ENCODE results near the gene PACSIN1.
A peak's percentile ranks its signal among the peaks of the same experiment; 100 is the strongest.

Gene PACSIN1

GRCh38 chr6:34513646-34514045, 47.8 kb downstream of the PACSIN1 start:
- H3K23ac ChIP-seq (ENCODE audit: low read depth, low read length, poor library complexity), result no peak overlapping the region
- H3K79me1 ChIP-seq (ENCODE audit: low read depth, low read length), result no peaks in the 10 kb centered on the region
- H3K4me3 ChIP-seq (ENCODE audit: low read length in 2 of 2), result no peak overlapping the region
- H2AK5ac ChIP-seq (ENCODE audit: low read depth, low read length), result peak overlapping the region; percentile 56
- no peak overlapping the region for H3K27ac ChIP-seq (replicated peaks; ENCODE audit: low read length)
- H3K27me3 ChIP-seq (ENCODE audit: control insufficient read depth in 3 of 3, insufficient read depth in 3 of 3, low read depth in 1 of 3, low read length in 3 of 3), result peaks cover 0 to 50% (median 14%) of the 10 kb centered on the region in 3 experiments
- no peak overlapping the region for H4K91ac ChIP-seq (ENCODE audit: low read depth, low read length, poor library complexity)
- H3K36me3 ChIP-seq (replicated peaks in 1 of 2; ENCODE audit: control insufficient read depth in 2 of 2, insufficient read depth in 2 of 2, low read length in 2 of 2), result no peaks in the 10 kb centered on the region
- no peak overlapping the region for H2BK15ac ChIP-seq (ENCODE audit: low read length)
- no peaks in the 10 kb centered on the region for H3K9me3 ChIP-seq (replicated peaks in 1 of 2; ENCODE audit: control insufficient read depth in 2 of 2, insufficient read depth in 1 of 2, low read depth in 1 of 2, low read length in 2 of 2)
- no peak overlapping the region for H3K4me2 ChIP-seq (ENCODE audit: insufficient read depth, low read length, poor library complexity, severe bottlenecking)
- no CpG with 5 or more reads among the region's 4 CpGs for WGBS, 2 donors (ENCODE audit: extremely low coverage in 2 of 2, insufficient read length in 2 of 2, insufficient replicate concordance in 1 of 2)
- H2BK5ac ChIP-seq (ENCODE audit: low read length), result no peak overlapping the region
- no peak overlapping the region for H3K14ac ChIP-seq (ENCODE audit: low read length)
- H3K4me1 ChIP-seq (ENCODE audit: control insufficient read depth in 2 of 2, insufficient read depth in 1 of 2, low read depth in 1 of 2, low read length in 2 of 2), result peaks cover 8 to 24% of the 10 kb centered on the region in 2 donors
- DNase-seq (ENCODE audit: low spot score), result no peak
- no peak overlapping the region for H3K4ac ChIP-seq (ENCODE audit: low read length)
- no peak overlapping the region for H3K18ac ChIP-seq (ENCODE audit: low read length)
- no peak overlapping the region for H2BK12ac ChIP-seq (ENCODE audit: low read length)
- H4K8ac ChIP-seq (ENCODE audit: low read depth, low read length), result no peak overlapping the region
- H2BK120ac ChIP-seq (ENCODE audit: low read depth, low read length), result no peak overlapping the region
- no peak overlapping the region for H2AFZ ChIP-seq (ENCODE audit: low read length)
- H3K9ac ChIP-seq (ENCODE audit: low read depth, low read length, poor library complexity), result no peak overlapping the region

DNA sequence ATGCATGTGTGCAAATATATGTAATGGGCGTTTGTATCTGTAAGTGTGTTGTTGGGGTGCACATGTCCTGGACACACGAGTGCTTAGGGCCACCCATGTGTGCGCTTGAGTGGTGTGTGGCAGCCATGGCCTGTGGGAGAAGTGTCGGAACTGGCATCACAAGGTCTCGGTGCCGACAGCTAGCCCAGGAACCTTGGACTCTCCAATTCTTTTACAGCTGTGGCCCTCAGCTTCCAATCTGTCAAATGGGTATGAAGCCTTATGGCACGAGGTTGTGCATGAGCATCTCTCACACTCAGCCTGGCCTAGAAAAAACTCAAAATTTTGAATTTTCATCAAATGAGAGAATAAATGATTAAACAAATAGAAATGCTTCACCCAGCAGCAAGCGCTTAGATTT, 48.2 kb downstream of the PACSIN1 start:
- Histone ChIP-seq H2BK15ac (ENCODE audit: low read length) (no peak overlapping the region), H2BK5ac (ENCODE audit: low read length) (peak overlapping the region; percentile 40), H3K23ac (ENCODE audit: low read depth, low read length, poor library complexity) (no peak overlapping the region), H2AFZ (ENCODE audit: low read length) (no peak overlapping the region), H3K36me3 (replicated peaks in 1 of 2; ENCODE audit: control insufficient read depth in 2 of 2, insufficient read depth in 2 of 2, low read length in 2 of 2) (no peaks in the 10 kb centered on the region), H4K8ac (ENCODE audit: low read depth, low read length) (no peak overlapping the region), H2BK120ac (ENCODE audit: low read depth, low read length) (no peak overlapping the region), H2AK5ac (ENCODE audit: low read depth, low read length) (no peak overlapping the region), H3K14ac (ENCODE audit: low read length) (peak overlapping the region; percentile 41), H3K79me1 (ENCODE audit: low read depth, low read length) (no peaks in the 10 kb centered on the region), H3K4me2 (ENCODE audit: insufficient read depth, low read length, poor library complexity, severe bottlenecking) (peak overlapping the region; percentile 77), H3K27me3 (ENCODE audit: control insufficient read depth in 3 of 3, insufficient read depth in 3 of 3, low read depth in 1 of 3, low read length in 3 of 3) (peaks cover 0 to 50% (median 14%) of the 10 kb centered on the region in 3 experiments), H2BK12ac (ENCODE audit: low read length) (no peak overlapping the region), H3K4me1 (ENCODE audit: control insufficient read depth in 2 of 2, insufficient read depth in 1 of 2, low read depth in 1 of 2, low read length in 2 of 2) (peaks cover 8 to 24% of the 10 kb centered on the region in 2 donors), H3K4ac (ENCODE audit: low read length) (no peak overlapping the region), H4K91ac (ENCODE audit: low read depth, low read length, poor library complexity) (no peak overlapping the region), H3K9ac (ENCODE audit: low read depth, low read length, poor library complexity) (peak overlapping the region; percentile 7), H3K9me3 (replicated peaks in 1 of 2; ENCODE audit: control insufficient read depth in 2 of 2, insufficient read depth in 1 of 2, low read depth in 1 of 2, low read length in 2 of 2) (no peaks in the 10 kb centered on the region), H3K27ac (replicated peaks; ENCODE audit: low read length) (no peak overlapping the region), H3K18ac (ENCODE audit: low read length) (peak overlapping the region; percentile 77), H3K4me3 (ENCODE audit: low read length in 2 of 2) (no peak overlapping the region)
- no CpG with 5 or more reads among the region's 8 CpGs for WGBS, 2 donors (ENCODE audit: extremely low coverage in 2 of 2, insufficient read length in 2 of 2, insufficient replicate concordance in 1 of 2)
- no peak for DNase-seq (ENCODE audit: low spot score)

- Histone ChIP-seq H2BK12ac (ENCODE audit: low read length) (peak overlapping the region; percentile 77), H2BK15ac (ENCODE audit: low read length) (peak overlapping the region; percentile 83), H3K4me1 (ENCODE audit: control insufficient read depth in 2 of 2, insufficient read depth in 1 of 2, low read depth in 1 of 2, low read length in 2 of 2) (peaks cover 8 to 24% of the 10 kb centered on the region in 2 donors), H3K36me3 (replicated peaks in 1 of 2; ENCODE audit: control insufficient read depth in 2 of 2, insufficient read depth in 2 of 2, low read length in 2 of 2) (no peaks in the 10 kb centered on the region), H3K9ac (ENCODE audit: low read depth, low read length, poor library complexity) (peak overlapping the region; percentile 88), H3K4me2 (ENCODE audit: insufficient read depth, low read length, poor library complexity, severe bottlenecking) (peak overlapping the region; percentile 77), H3K79me1 (ENCODE audit: low read depth, low read length) (no peaks in the 10 kb centered on the region), H3K23ac (ENCODE audit: low read depth, low read length, poor library complexity) (peak overlapping the region; percentile 45), H2BK5ac (ENCODE audit: low read length) (peak overlapping the region; percentile 67), H3K4ac (ENCODE audit: low read length) (peak overlapping the region; percentile 42), H3K4me3 (ENCODE audit: low read length in 2 of 2) (peak overlapping the region in 1 of 2 donors; percentile 66), H3K9me3 (replicated peaks in 1 of 2; ENCODE audit: control insufficient read depth in 2 of 2, insufficient read depth in 1 of 2, low read depth in 1 of 2, low read length in 2 of 2) (no peaks in the 10 kb centered on the region), H4K91ac (ENCODE audit: low read depth, low read length, poor library complexity) (no peak overlapping the region), H2BK120ac (ENCODE audit: low read depth, low read length) (no peak overlapping the region), H2AFZ (ENCODE audit: low read length) (peak overlapping the region; percentile 80), H2AK5ac (ENCODE audit: low read depth, low read length) (peak overlapping the region; percentile 95), H3K18ac (ENCODE audit: low read length) (peak overlapping the region; percentile 98), H3K27ac (replicated peaks; ENCODE audit: low read length) (no peak overlapping the region), H3K14ac (ENCODE audit: low read length) (no peak overlapping the region), H3K27me3 (ENCODE audit: control insufficient read depth in 3 of 3, insufficient read depth in 3 of 3, low read depth in 1 of 3, low read length in 3 of 3) (peaks cover 0 to 50% (median 14%) of the 10 kb centered on the region in 3 experiments), H4K8ac (ENCODE audit: low read depth, low read length) (peak overlapping the region; percentile 84)
- WGBS, 2 donors (ENCODE audit: extremely low coverage in 2 of 2, insufficient read length in 2 of 2, insufficient replicate concordance in 1 of 2), result no CpG with 5 or more reads among the region's 34 CpGs
- peak; percentile 69 for DNase-seq (ENCODE audit: low spot score)
Measured at GRCh38 chr6:34514593-34515472, 49.0 kb downstream of the PACSIN1 start.

All from neuronal stem cell (in vitro differentiated cells).